ENCODE results near the gene DENND1A. TPM values are rescaled to one million over a fixed set of nuclear protein-coding genes. Genes with fewer than 3 reads are reported as not detected.

The DENND1A gene
- total and polyA plus RNA-seq, 4 donors, result 7.9 to 22.0 (median 13.9) TPM

GRCh38 chr9:123465304-123465703 lies 464.6 kb downstream of the DENND1A start:
- Histone ChIP-seq H3K9ac (ENCODE audit: low read depth in 1 of 2, low read length in 2 of 2) (no peak overlapping the region), H3K36me3 (ENCODE audit: control insufficient read depth in 4 of 4, insufficient read depth in 3 of 4, low read depth in 1 of 4, low read length in 3 of 4) (no peaks in the 10 kb centered on the region), H3K4me3 (ENCODE audit: low read depth in 1 of 3, low read length in 3 of 3) (no peak overlapping the region), H3K27me3 (ENCODE audit: control insufficient read depth in 4 of 4, insufficient read depth in 4 of 4, low read length in 3 of 4) (no peaks in the 10 kb centered on the region), H3K27ac (ENCODE audit: low read depth in 1 of 2, low read length in 2 of 2) (peak overlapping the region; percentile 59 to 62), H3K9me3 (ENCODE audit: control insufficient read depth in 4 of 4, low read length in 3 of 4) (no peaks in the 10 kb centered on the region), H3K4me1 (ENCODE audit: control insufficient read depth in 4 of 4, insufficient read depth in 4 of 4, low read length in 3 of 4) (peaks cover 13 to 44% (median 30%) of the 10 kb centered on the region in 4 donors)
- TF ChIP-seq, protein P1, sequence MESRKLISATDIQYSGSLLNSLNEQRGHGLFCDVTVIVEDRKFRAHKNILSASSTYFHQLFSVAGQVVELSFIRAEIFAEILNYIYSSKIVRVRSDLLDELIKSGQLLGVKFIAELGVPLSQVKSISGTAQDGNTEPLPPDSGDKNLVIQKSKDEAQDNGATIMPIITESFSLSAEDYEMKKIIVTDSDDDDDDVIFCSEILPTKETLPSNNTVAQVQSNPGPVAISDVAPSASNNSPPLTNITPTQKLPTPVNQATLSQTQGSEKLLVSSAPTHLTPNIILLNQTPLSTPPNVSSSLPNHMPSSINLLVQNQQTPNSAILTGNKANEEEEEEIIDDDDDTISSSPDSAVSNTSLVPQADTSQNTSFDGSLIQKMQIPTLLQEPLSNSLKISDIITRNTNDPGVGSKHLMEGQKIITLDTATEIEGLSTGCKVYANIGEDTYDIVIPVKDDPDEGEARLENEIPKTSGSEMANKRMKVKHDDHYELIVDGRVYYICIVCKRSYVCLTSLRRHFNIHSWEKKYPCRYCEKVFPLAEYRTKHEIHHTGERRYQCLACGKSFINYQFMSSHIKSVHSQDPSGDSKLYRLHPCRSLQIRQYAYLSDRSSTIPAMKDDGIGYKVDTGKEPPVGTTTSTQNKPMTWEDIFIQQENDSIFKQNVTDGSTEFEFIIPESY (IDR thresholded peaks at IDR 0.05), result peak; percentile 81
- TF ChIP-seq, protein P2, sequence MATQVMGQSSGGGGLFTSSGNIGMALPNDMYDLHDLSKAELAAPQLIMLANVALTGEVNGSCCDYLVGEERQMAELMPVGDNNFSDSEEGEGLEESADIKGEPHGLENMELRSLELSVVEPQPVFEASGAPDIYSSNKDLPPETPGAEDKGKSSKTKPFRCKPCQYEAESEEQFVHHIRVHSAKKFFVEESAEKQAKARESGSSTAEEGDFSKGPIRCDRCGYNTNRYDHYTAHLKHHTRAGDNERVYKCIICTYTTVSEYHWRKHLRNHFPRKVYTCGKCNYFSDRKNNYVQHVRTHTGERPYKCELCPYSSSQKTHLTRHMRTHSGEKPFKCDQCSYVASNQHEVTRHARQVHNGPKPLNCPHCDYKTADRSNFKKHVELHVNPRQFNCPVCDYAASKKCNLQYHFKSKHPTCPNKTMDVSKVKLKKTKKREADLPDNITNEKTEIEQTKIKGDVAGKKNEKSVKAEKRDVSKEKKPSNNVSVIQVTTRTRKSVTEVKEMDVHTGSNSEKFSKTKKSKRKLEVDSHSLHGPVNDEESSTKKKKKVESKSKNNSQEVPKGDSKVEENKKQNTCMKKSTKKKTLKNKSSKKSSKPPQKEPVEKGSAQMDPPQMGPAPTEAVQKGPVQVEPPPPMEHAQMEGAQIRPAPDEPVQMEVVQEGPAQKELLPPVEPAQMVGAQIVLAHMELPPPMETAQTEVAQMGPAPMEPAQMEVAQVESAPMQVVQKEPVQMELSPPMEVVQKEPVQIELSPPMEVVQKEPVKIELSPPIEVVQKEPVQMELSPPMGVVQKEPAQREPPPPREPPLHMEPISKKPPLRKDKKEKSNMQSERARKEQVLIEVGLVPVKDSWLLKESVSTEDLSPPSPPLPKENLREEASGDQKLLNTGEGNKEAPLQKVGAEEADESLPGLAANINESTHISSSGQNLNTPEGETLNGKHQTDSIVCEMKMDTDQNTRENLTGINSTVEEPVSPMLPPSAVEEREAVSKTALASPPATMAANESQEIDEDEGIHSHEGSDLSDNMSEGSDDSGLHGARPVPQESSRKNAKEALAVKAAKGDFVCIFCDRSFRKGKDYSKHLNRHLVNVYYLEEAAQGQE (IDR thresholded peaks at IDR 0.05), result peak; percentile 82
- TF ChIP-seq MAX (IDR thresholded peaks at IDR 0.05) (peak; percentile 89), RXRA (IDR thresholded peaks at IDR 0.05) (peak; percentile 96 to 98), RAD21 (IDR thresholded peaks at IDR 0.05) (peak; percentile 53 to 62), EGR1 (IDR thresholded peaks at IDR 0.05; ENCODE audit: low read depth in 2 of 2) (peak; percentile 59 to 90), YY1 (IDR thresholded peaks at IDR 0.05) (peak; percentile 89), FOXA2 (IDR thresholded peaks at IDR 0.05) (peak; percentile 81), SP1 (IDR thresholded peaks at IDR 0.05) (peak; percentile 94), CTCF (IDR thresholded peaks at IDR 0.05; ENCODE audit: low read depth, low read length, missing input control) (no peak), JUND (IDR thresholded peaks at IDR 0.05) (peak; percentile 88 to 95), NR2F2 (IDR thresholded peaks at IDR 0.05) (peak; percentile 77), FOXA1 (IDR thresholded peaks at IDR 0.05) (peak; percentile 63), TAF1 (conservative IDR thresholded peaks at IDR 0.05) (peak; percentile 36), HNF4A (conservative IDR thresholded peaks at IDR 0.05) (peak; percentile 92 to 96), GABPA (IDR thresholded peaks at IDR 0.05 in 1 of 2, conservative IDR thresholded peaks at IDR 0.05 in 1 of 2) (peak in 1 of 2 donors; percentile 35), ATF3 (IDR thresholded peaks at IDR 0.05) (peak; percentile 73), HNF4G (IDR thresholded peaks at IDR 0.05) (peak; percentile 82)
- WGBS, result 34% methylated on average over 1 of the region's 1 CpG
- DNase-seq (ENCODE audit: low spot score), result no peak
